NCI-H226 (cell line): ENCODE measurements around the gene MTG2.

Experiments used
- DNase-seq: peaks from one replicate; pipeline ENCODE4 v3.0.0-alpha.2; 2015

The MTG2 gene

DNA sequence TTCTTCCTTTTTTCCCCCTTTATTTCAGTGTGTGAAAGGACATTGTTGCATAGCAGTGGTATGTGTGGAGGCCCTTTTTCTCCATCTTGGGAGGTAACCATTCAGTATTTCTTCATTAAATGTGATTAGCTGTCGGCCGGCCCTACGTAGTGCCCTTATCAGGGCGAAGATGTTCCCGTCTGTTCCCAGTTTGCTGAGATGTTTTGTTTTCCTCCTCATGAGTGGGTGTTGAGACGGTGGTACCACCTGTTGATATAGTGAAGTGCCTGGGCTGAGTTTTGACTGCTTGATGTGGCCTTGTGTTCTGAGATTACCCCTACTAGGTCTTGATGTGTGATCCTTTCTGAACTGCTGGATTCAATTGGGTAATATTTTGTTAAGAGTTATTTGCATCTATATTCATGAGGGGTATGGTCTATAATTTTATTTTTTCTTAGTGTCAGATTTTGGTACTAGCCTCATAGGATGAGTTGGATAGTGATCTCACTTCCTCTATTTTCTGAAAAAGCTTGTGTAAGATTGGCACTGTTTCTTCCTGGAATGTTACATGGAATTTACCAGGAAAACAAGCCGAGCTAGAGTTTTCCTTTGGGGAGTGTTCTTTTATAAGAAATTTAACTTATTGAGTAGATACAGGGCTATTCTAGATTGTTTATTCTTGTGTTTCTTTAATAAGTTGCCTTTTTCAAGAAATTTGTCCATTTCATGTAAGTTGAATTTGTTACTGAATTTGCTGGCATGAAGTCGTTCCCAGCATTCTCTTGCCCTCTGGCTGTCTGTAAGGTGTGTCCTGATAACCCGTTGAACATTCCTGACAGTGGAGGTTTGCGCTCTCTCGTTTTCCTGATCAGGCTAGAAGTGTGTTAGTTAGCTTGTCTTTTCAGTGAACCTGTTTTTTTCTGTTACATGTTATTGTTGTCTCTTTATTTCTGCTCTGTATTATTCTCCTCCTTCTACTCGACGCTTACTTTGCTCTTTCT lies 4.3 kb downstream of the MTG2 start:
- DNase-seq: peak; percentile 82

DNA sequence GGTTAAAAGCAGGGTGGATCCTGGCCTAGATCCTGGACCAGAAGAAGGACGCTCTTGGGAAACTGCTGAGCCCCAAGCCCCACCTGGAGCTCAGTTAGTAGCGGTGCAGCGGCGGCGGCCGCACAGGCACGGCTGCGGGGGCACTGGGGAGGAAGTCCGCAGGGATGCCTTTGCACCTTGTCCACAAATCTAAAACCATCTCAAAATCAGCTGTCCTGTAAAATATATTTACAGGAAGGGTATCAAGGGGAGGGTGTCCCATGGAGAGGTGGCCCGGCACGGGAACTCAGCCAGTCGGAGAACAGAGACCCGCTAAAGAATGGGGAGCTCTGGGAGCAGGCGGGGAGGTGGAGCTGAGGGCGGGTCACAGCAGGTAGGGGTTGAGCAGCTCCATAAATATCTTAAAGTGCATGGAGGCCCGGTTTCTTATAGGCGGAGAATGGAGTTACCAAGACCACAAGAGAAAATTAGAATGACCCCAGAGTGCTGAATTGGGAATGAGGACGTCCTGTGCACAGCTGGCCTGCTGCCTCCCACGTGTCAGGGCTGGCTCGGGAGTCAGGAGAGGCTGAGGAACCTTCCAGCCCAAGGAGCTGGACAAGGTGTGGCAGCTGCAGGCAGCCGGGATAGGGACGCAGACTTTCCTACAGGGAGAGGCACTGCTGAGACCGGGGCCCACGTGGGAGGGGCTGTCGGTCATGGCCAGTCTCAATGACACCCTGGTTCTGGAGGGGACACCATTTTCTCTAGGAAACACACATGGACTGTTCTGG lies 8.0 kb downstream of the MTG2 start:
- no peak for DNase-seq

DNA sequence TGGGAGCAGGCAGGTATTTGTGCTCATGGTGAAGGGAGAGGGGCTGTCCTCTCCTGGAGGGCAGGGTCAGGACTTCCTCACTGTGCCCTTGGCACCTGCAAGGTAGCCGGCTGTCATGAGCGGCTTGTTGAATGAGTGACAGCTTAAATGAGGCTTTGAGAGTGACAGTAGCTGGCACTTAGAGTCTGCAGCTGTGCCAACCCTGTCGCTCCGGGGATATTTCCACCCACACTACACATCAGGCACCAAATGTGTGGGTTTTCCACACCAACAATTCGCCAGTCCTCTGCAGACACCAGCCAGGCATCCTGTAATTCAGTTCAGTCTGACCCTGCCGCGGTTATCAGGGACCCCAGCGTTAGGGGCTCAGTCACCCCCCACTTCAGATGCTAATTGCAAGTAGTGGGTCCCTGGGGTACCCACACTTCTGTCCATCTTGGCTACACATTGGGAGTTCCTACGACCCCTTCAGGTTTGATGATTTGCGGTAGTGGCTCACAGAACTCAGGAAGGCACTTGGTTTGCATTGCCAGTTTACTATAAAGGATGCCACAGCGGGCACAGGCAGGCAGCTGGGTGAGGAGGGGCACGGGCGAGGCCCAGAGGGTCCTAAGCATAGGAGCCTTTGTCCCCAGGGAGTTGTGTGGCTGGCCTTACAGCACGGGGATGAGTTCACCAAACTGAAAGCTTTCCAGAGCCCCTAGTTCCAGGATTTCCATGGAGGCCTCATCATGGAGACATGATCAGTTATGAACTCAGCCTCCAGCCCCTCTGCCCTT lies 9.1 kb downstream of the MTG2 start:
- DNase-seq: no peak

DNA sequence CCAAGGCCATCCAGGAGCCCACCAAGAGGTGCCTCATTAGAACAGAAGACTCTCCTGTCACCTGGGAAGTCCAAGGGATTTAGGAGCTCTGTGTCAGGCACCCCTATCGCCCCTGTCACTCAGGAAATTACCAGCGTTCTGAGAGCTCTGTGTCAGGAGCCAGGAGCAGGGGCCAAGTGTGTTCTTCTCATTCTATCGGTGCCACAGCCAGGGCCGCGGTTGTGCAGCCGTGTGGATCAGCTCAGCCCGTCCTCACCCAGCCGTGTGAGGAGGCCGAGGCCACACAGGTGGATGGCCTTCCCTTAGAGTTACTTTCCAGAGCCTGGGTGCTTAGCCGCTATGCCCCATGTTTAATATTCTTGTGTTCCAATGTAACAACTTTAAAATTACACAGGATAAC lies 9.8 kb downstream of the MTG2 start:
- no peak for DNase-seq

DNA sequence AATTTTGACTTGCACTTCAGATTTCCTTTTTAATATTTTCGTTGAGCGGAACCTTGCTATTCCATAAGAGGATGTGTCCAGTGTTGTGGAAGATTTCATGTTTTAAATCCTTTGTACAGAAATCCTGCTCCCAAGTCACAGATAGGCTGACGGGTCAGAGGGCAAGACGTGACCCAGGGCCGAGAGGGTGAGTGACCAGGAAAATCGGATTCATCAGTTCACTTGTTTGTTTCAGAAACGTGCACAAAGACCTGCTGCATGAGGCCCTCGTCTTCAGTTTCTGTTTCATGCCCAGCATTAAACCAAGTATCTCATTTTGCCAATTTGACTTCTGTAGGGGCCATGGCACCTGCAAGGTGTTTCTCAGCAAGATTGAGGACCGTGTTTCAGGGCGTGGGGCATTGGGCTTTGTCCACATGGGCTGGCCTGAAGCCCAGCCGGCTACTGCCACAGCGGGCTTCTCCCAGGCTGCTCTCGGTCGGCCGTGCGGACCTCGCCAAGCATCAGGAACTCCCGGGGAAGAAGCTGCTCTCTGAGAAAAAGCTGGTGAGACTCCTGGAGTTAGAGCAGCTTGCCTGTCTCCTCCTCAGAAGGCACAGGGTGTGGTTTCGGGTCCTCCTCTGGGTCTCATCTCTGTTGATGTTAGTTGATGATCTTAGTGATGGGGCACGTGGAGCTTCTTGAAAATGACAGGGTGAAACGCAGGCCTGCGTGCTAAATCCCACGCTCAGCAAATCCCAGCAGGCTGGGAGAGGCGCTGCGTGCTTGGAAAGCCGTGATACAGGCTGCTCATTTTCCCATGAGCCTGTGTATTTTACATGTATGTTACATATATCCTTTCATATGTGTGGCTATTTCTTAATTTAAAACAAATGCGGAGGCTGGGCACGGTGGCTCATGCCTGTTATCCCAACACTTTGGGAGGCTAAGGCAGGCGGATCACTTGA lies 10.5 kb downstream of the MTG2 start:
- DNase-seq: no peak

DNA sequence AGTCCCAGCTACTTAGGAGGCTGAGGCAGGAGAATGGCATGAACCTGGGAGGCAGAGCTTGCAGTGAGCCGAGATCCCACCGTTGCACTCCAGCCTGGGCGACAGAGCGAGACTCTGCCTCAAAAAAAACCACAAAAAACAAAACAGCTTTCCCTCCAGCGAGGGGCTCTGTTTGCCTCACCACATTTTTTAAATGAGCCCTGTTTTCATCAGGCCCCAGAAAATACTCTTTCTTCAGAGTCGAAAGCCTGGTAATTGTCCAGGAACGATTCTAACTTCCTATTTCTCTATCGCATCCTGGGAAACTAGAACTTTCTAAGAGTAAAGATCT lies 12.2 kb downstream of the MTG2 start:
- no peak for DNase-seq

DNA sequence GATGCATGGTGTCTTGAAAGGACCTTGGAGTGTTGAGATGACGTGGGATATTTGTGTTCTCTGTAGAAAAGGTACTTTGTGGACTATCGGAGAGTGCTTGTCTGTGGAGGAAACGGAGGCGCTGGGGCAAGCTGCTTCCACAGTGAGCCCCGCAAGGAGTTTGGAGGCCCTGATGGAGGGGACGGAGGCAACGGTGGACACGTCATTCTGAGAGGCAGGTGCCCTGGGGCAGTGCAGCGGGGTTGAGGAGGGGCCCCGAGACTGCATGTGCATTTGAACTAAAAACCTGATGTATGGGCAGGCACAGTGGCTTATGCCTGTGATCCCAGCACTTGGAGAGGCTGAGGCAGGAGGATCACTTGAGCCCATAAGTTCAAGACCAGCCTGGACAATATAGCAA lies 12.9 kb downstream of the MTG2 start:
- no peak for DNase-seq

DNA sequence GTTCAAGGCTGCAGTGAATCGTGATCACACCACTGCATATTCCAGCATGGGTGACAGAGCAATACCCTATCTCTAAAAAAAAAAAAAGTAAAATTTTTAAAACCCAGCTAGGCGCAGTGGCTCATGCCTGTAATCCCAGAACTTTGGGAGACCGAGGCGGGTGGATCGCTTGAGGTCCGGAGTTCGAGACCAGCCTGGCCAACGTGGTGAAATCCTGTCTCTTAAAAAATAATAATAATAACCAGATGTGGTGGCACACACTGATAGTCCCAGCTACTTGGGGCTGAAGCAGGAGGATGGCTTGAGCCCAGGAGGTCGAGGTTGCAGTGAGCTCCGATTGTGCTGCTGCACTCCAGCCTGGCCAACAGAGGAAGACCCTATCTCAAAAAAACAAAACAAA lies 13.5 kb downstream of the MTG2 start:
- no peak for DNase-seq

DNA sequence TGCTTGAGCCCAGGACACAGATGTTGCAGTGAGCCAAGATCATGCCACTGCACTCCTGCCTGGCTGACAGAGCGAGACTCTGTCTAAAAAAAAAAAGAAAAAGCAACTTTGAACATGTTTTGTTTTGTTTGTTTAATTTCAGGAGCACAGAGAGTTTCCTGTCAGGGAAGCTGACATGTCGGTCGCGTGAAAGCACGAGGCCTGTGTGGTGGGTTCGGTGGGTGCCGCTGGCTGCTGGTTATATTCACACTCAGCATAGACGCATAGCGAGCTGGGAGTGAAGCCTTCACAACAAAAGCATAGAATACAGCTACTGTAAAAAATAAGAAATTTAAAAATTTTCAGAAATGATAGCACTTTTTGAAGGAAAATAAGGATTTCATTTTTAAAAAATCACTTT lies 14.5 kb downstream of the MTG2 start:
- no peak for DNase-seq

DNA sequence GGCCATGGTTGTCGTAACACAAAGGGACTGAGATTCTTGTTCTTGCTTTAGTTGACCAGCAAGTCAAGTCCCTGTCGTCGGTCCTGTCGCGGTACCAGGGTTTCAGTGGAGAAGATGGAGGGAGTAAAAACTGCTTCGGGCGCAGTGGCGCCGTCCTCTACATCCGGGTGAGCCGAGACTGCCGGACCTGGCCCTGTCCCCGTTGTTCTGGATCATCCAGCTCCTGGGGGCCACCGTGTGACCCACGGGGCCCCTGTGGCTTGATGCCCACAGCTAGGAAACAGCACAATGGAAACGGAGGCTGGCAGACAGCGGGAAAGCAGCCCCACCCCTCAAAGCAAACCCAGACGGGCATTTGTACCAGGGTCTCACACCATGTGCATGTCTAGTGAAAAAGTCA lies 15.0 kb downstream of the MTG2 start:
- DNase-seq: no peak

DNA sequence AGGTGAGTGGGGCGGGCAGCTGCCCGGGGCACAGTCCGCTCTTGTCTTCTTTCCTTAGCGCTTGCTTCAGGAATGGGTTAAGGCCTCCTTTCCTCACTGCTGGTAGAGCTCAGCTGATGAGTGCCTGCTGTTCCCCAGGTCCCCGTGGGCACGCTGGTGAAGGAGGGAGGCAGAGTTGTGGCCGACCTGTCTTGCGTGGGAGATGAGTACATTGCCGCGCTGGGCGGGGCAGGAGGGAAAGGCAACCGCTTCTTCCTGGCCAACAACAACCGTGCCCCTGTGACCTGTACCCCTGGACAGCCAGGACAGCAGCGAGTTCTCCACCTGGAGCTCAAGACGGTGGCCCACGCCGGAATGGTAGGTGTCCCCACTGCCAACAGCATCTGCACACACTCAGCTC lies 15.7 kb downstream of the MTG2 start:
- DNase-seq: no peak

DNA sequence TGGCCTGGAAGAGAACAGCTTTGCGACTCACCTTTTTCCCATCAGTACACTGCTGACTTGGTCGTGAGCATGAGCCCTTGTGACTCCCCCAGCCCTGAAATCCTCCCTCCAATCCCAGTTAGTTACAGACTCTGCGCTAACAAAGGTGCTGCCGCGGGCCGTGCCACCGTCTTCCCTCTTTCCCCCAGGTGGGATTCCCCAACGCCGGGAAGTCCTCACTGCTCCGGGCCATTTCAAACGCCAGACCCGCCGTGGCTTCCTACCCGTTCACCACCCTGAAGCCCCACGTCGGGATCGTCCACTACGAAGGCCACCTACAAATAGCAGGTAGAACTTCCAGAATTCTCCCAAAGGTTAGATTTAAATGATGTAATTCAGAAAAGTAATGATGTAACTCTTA lies 16.1 kb downstream of the MTG2 start:
- no peak for DNase-seq

DNA sequence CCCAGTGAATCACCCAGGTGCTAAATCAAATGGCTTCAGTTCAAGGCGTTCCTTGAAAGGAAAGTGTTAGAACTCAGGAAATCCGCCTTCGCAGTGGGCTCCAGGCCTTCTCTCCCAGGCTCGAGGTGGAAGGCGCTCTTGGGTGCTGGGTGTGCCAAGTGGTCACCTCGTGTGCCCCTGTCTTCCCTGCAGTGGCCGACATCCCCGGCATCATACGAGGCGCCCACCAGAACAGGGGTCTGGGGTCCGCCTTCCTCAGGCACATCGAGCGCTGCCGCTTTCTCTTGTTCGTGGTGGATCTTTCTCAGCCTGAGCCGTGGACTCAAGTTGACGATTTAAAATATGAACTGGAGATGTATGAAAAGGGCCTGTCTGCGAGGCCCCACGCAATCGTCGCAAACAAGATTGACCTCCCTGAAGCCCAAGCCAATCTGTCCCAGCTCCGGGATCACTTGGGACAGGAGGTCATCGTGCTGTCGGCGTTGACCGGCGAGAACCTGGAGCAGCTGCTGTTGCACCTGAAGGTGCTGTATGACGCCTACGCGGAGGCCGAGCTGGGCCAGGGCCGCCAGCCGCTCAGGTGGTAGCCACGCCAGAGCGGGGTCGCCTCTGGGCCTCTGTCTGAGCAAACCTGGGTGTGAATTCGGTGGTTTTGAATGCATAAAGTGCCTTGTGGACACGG lies 17.8 kb downstream of the MTG2 start:
- DNase-seq: no peak

DNA sequence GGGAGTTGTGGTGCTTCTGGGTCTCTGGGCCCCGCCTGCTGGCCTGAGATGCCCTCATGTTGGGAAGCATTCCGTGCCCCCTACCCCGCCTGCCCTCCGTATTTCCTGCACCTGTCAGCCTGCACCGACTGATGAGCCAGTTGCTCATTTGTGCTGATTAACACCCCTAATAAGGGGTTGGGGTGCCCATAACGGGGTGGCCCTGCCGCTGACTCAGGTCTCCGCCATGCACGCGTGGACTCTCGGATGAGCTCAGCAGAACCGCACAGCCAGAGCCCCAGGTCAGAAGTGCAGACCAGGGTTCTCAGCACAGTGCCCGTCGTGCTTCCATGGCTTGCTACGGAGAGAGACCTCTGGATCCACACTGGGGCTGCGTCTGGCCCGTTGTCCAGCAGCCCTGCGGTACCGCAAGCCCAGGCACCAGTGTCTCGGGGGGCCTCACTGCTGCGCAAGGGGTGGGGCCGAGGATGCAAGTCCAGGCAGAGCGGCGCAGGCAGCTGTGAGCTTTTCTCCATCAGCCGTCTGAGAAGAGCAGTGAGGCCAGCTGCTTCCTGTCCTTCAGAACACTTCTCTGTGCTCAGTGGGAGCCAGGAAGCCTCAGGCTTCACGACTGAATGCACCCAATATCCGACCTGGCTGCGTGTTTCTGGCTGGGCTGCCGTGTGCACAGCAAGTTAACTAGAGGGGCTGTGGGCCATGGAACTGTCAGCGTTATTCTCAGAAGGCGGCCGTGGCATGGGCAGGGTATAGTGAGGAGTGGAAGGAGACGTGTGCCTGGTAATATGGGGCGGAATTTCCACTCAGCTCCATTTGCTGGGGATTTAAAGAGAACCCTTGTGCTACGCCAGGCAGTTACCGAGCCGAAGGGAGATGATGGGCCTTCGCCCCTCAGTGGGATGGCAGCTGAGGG lies 18.6 kb downstream of the MTG2 start:
- DNase-seq: no peak

DNA sequence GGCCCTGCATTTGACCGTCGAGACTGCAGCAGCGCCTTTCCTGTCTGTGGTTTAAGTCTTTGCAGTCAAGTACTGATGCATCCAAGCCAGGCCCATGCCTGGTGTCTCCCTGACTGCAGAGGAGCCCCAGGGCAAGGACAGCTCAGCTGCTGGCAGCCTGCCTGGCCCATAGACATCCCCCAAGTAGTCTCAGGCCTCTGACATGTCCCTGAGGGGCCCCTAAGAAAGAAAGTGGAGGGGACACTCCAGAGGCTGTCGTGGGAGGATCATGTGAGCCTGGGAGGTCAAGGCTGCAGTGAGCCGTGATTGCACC lies 19.2 kb downstream of the MTG2 start:
- DNase-seq: no peak

DNA sequence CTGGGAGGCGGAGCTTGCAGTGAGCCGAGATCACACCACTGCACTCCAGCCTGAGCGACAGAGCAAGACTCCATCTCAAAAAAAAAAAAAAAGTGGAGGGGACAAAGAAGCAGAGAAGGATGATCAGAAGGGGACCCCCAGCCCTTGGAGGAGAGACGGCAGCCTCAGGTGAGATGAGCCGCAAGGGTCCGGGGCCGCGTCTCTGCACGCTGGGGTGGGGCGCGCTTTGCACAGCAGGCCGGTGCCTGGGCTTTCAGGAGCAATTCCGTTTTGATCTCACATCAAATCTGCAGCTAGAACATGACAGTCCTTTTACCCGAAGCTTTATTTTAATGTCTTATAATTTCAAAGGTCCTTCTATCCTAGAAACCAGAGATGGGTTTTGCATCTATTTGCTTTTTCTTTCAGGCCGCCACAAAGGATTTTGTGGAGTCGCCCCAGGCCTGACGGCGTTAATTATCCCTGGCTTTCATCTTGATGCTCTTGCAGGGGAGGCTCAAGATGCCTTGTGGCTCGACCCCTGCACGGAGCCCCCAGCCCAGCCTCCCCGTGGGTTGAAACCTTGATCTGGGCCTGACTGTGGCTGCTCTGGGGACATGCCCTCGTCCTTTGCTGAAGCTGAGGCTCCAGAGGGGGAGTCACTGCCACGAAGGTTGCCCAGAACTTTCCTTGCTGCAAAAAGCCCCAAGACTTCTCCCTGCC lies 20.0 kb downstream of the MTG2 start:
- DNase-seq: no peak

DNA sequence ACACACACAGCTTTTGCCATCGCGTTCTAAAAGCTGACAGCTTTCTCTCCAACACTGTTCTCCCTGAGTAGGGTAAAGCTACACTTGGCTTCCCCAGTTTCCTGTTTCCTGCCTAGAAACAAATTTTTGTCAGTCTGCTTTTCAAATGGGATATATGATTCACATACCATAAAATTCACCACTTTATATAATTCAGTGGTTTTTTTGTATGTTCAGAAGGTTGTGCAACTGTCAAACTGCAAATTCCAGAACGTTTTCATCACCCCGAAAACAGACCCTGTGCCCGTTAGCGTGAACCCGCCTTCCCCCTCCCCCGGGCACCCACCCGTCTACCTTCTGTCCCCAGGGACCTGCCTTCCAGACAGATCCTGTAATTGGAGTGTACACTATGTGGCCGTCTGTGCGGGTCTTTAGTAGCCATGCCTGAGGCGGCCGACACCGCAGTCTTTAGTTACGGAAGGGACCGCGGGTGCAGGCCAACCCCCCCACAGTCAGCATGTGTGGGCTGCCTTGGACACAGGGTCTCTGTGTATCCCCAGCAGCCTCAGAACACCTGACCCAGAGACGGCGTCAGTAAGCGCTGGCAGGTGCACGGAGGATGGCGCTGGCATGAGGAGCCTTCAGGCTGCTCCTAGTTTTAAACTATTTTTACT lies 20.7 kb downstream of the MTG2 start:
- DNase-seq: no peak

DNA sequence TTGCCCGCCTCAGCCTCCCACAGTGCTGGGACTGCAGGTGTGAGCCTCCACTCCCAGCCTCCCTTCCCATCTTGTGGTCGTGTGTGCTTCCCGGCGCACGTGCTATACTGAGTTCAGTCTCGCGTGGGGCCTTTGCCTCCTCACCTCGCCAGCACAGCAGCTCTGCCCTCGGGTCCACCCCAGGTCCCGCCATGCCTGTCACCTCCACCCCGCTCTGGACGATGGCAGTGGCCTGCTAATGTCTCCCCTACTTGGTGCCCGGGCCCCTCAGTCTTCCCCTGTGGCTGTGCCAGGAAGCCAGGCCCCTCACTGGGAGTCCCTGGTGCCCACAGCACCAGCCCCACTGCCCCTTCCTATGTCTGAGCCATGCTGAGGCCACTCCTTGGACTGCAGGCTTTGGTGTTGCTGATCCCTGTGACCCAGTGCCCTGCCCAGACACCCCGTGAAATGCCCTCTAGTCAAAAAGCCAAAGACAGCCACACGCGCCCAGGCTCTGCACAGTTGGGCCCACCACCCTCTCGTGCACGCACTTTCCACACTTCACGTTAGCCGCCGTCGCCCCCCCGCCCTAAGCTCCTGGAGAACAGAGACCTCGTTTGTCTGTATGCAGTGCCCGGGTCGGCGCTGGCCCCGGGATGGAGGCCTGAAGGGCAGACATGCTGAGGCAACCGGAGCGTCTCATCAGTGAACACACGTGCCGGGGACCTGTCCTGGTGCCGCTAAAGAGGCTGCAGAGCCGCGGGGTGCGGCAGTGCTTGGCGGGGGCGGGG lies 23.0 kb downstream of the MTG2 start:
- no peak for DNase-seq

DNA sequence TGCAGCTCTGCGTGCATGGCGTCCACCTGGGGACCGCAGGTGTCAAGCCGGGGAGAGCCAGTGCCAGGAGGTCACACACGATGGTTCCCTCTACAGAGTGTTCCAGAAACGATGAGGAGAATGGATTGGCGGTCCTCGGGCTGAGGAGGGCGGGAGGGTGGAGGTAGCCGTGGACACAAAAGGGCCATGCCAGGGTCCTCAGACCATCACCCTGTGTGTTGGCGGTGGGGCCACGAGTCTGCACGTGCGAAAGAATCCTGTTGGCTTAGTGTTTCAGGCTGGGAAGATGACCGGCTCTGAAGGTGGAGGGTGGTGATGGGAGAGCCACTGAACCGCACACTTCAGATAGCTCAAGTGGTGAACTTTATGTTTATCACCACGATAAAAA lies 23.6 kb downstream of the MTG2 start:
- no peak for DNase-seq
